Measurements from ENCODE around the gene VDAC1. TPM values are rescaled to one million over a fixed set of nuclear protein-coding genes. Genes with fewer than 3 reads are reported as not detected.

VDAC1 gene
- total and polyA plus RNA-seq, 2 donors from 2014 or later = 148 to 285 TPM

DNA sequence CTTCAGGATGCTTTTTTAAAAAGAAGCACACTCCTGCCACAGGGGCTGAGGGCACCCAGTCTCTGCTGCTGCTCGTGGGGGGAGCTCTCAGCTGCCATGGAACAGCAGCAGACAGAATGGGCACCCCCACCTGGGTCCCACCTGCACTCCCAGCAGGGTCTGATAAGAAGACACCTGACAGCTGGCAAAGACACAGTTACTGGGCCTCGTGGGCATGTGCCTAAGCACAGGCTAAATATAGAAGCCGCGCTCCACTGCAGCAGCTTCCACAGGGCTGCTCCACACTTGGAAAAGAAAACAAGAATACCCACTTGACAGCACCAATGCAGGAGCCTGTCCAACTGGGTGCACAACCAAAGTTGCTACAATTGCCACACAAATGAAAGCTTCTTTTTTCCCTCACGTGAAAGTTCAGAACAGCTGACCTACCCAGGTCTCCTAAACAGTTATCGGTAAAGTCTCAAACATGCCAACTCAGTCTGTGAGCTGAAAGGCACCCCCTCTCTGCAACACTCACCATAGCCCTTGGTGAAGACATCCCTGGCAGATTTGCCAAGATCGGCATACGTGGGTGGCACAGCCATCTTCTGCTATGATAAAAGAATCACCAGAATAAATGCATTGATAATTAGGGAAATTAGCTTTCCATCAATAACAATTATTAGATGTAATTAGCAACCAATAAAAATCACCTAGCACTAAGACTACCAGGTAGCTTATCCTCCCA, 12.2 kb downstream of the VDAC1 start:
- FAIRE-seq = no peak

DNA sequence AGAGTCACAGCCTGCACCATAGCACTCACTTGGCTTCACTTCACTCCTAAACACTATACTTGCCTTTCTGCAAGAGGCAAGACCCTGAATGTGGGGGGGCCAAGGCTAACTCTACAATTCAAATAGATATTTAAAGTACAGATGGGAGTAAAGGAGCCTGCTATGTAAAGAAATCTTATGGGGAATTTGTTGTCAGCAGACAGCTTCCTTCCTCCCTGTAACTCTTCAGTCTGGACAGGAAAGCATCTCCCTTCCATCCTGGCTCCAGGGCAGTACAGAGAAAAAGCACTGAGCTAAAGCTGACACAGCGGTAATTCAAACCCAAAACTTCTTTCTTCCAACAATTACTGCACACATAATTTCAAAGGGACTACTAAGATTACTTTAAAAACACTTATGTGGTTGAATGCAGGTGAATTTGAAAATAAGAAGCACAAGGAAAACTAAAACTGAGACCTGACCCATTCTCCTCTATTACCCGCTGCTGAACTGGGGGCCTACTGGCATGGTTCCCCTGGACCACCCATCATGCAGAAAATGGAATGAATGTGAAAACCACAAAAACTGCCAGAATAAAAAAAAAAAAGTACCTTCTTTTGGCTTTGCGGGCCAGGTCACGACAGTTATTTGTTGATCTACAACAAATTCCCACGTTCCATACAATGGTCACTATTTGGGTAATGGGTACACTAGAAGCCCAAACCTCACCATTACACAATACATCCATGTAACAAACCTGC, 13.4 kb downstream of the VDAC1 start:
- Histone ChIP-seq H3K36me3 (ENCODE audit: control insufficient read depth in 2 of 3, insufficient read depth in 3 of 3, low read length in 3 of 3) (peaks cover 8 to 36% (median 21%) of the 10 kb centered on the region in 3 donors), H3K4me3 (ENCODE audit: low read length in 3 of 3) (no peak overlapping the region), H3K27ac (ENCODE audit: low read depth in 2 of 2, low read length in 2 of 2) (no peak overlapping the region), H3K9ac (ENCODE audit: low read length in 3 of 3) (no peak overlapping the region), H3K9me3 (ENCODE audit: control insufficient read depth in 2 of 3, insufficient read depth in 1 of 3, low read length in 3 of 3) (no peaks in the 10 kb centered on the region), H3K4me1 (ENCODE audit: control insufficient read depth in 2 of 3, insufficient read depth in 2 of 3, low read depth in 1 of 3, low read length in 3 of 3) (peaks cover 0 to 26% (median 23%) of the 10 kb centered on the region in 3 donors), H3K27me3 (ENCODE audit: control insufficient read depth, insufficient read depth, low read length) (no peaks in the 10 kb centered on the region)
- TF ChIP-seq, protein P1, sequence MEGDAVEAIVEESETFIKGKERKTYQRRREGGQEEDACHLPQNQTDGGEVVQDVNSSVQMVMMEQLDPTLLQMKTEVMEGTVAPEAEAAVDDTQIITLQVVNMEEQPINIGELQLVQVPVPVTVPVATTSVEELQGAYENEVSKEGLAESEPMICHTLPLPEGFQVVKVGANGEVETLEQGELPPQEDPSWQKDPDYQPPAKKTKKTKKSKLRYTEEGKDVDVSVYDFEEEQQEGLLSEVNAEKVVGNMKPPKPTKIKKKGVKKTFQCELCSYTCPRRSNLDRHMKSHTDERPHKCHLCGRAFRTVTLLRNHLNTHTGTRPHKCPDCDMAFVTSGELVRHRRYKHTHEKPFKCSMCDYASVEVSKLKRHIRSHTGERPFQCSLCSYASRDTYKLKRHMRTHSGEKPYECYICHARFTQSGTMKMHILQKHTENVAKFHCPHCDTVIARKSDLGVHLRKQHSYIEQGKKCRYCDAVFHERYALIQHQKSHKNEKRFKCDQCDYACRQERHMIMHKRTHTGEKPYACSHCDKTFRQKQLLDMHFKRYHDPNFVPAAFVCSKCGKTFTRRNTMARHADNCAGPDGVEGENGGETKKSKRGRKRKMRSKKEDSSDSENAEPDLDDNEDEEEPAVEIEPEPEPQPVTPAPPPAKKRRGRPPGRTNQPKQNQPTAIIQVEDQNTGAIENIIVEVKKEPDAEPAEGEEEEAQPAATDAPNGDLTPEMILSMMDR (IDR thresholded peaks at IDR 0.05; ENCODE audit: borderline replicate concordance, extremely low read depth, insufficient read depth) = no peak
- intact Hi-C loops (cut with DNase I) = no loop called here
- DNase-seq = no peak
- no peak for FAIRE-seq

More for the DNA sequence above, 12.2 kb downstream of the VDAC1 start:
- H3K36me3 ChIP-seq (ENCODE audit: control insufficient read depth in 2 of 3, insufficient read depth in 3 of 3, low read length in 3 of 3) = peaks cover 6 to 26% (median 19%) of the 10 kb centered on the region in 3 donors
- TF ChIP-seq, protein P1 (IDR thresholded peaks at IDR 0.05; ENCODE audit: borderline replicate concordance, extremely low read depth, insufficient read depth) = no peak
- peaks cover 0 to 34% (median 29%) of the 10 kb centered on the region in 3 donors for H3K4me1 ChIP-seq (ENCODE audit: control insufficient read depth in 2 of 3, insufficient read depth in 2 of 3, low read depth in 1 of 3, low read length in 3 of 3)
- intact Hi-C loops (cut with DNase I) = no loop called here
- DNase-seq = no peak
- H3K9me3 ChIP-seq (ENCODE audit: control insufficient read depth in 2 of 3, insufficient read depth in 1 of 3, low read length in 3 of 3) = no peaks in the 10 kb centered on the region
- no peak overlapping the region for H3K9ac ChIP-seq (ENCODE audit: low read length in 3 of 3)
- H3K27ac ChIP-seq (ENCODE audit: low read depth in 2 of 2, low read length in 2 of 2) = no peak overlapping the region
- no peak overlapping the region for H3K4me3 ChIP-seq (ENCODE audit: low read length in 3 of 3)
- H3K27me3 ChIP-seq (ENCODE audit: control insufficient read depth, insufficient read depth, low read length) = no peaks in the 10 kb centered on the region

DNA sequence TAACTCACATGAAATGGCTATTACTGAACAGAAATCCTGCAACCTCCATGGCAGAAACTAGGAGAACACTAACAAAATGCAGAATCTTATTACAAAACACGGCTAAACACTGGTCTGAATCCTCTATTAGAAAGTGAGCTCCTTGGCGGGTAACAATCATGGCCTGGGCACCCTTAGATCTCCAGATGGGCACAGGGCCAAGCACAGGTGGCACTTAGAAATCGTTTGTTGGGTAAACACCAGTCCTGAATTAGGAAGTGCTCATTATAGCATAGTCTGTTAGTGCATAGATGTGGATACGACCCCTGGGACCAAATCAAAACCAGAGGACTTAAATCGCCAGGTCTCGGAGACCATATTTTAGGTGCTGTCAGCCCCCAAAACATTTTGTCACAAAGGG, 14.4 kb downstream of the VDAC1 start:
- H3K9me3 ChIP-seq (ENCODE audit: control insufficient read depth in 2 of 3, insufficient read depth in 1 of 3, low read length in 3 of 3) = no peaks in the 10 kb centered on the region
- peaks cover 0 to 19% (median 15%) of the 10 kb centered on the region in 3 donors for H3K4me1 ChIP-seq (ENCODE audit: control insufficient read depth in 2 of 3, insufficient read depth in 2 of 3, low read depth in 1 of 3, low read length in 3 of 3)
- no peak for FAIRE-seq
- intact Hi-C loops (cut with DNase I) = no loop called here
- TF ChIP-seq, protein P1 (IDR thresholded peaks at IDR 0.05; ENCODE audit: borderline replicate concordance, extremely low read depth, insufficient read depth) = no peak
- no peak for DNase-seq
- no peaks in the 10 kb centered on the region for H3K27me3 ChIP-seq (ENCODE audit: control insufficient read depth, insufficient read depth, low read length)
- H3K9ac ChIP-seq (ENCODE audit: low read length in 3 of 3) = no peak overlapping the region
- H3K27ac ChIP-seq (ENCODE audit: low read depth in 2 of 2, low read length in 2 of 2) = no peak overlapping the region
- H3K36me3 ChIP-seq (ENCODE audit: control insufficient read depth in 2 of 3, insufficient read depth in 3 of 3, low read length in 3 of 3) = peaks cover 8 to 41% (median 23%) of the 10 kb centered on the region in 3 donors
- H3K4me3 ChIP-seq (ENCODE audit: low read length in 3 of 3) = no peak overlapping the region
